Measurements from ENCODE around the gene PILRA.
"Not testable (repeated sequence)": the region's sequence is repeated elsewhere in the genome, so short reads cannot be mapped to it uniquely, and the experiment has no call there.

Gene PILRA

DNA sequence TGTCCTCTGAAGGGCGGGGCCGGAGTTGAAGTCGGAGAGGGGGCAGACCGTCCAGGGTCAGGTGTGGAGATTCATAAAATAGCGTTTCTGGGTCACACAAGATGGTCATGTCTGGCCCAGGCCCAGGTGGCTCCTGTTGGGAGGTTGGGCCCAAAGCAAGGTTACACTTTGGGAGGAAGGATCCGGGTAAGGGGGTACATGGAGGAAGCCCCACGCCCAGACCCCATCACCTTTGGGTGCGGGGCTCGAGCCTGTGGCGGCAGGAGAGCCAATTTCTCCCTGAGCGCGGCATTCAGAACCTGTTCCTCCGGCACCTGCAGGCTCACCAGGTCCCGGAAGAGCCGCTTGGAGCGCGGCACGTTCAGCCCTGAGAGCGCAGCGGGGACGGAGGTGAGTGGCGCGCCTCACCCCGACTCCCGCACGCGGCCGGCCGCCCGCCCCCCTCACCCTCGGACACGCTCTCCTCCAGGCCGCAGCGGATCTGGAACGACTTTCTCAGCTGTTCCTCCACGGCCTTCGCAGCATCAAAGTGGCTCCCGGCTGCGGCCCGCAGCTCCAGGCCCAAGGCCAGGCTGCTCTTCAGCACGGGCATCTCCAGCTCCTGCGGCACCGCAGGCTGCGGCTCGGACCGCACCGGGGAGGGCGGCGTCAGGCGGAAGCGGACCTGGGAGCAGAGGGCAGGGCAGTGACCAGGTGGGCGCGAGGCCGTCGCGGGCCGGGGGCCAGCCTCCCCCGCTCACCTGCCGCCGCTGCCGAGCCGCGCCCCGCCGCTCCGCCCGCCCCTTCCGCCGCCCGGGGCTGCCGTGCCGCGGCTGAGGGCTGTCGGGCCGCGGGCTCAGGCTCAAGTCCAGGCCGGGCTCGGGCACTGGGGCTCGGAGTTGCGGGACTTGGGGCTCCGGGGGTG lies 62.4 kb downstream of the PILRA start:
- no peak for DNase-seq

DNA sequence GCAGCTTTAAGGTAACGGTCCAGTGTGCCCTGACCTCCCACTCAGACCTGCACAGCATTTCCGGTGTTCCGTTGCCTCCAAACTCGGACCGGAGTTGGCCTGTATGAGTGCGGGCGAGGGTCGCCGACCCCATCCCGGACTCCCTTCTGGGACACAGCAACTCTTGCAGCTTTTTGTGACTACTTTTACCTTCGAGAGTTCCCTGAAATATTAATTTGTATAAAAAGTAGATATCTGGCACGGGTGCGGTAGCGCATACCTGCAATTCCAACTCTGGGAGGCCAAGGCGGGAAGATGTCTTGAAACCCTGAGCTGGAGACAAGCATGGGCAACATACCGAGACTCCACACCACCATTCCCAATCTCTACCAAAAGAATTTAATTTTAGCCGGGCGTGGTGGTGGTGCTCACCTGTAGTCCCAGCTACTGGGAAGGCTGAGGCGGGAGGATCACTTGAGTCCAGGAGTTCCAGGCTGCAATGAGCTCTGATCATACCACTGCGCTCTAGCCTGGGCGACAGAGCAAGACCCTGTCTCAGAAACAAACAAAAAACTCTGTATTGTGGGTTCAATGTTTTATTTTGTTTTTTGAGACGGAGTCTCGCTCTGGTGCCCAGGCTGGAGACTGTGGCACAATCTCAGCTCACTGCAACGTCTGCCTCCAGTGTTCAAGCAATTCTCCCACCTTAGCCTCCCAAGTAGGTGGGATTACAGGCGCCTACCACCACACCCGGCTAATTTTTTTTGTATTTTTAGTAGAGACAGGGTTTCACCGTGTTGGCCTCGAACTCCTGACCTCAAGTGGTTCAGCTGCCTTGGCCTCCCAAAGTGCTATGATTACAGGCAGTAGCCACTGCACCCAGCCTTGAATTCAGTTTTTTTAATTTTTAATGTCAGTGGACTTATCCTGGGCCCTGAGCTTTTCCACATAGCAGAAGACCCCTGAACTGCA lies 64.1 kb downstream of the PILRA start:
- no peak for DNase-seq

DNA sequence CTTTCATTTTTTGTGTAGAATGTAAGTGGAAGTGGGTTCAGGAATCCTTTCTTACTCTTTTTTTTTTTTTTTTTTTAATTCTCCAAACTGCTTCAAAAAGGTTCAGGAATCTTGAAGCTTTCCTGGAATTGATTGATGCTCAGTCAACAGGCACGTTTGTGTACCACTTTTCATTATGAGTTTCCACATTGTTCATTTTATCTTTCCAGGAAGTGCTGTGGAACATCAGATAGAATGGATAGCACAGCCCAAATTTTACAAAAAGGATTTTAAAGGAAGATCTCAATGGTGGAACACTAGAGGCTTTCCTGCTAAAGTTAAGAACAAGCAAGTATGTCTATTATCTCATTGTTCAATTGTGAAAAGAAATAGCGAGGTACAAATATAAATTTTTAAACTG lies 64.9 kb downstream of the PILRA start:
- no peak for DNase-seq

DNA sequence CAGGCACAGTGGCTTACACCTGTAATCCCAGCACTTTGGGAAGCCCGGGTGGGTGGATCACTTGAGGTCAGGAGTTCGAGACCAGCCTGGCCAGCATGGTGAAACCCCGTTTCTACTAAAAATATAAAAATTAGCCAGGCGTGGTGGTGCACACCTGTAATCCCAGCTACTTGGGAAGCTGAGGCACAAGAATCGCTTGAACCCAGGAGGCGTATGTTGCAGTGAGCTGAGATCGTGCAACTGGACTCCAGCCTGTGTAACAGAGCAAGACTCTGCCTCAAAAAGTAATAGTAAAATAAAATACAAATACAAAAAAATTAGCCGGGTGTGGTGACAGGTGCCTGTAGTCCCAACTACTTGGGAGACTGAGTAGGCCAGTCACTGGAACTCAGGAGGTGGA lies 65.4 kb downstream of the PILRA start:
- DNase-seq: not testable (repeated sequence)

DNA sequence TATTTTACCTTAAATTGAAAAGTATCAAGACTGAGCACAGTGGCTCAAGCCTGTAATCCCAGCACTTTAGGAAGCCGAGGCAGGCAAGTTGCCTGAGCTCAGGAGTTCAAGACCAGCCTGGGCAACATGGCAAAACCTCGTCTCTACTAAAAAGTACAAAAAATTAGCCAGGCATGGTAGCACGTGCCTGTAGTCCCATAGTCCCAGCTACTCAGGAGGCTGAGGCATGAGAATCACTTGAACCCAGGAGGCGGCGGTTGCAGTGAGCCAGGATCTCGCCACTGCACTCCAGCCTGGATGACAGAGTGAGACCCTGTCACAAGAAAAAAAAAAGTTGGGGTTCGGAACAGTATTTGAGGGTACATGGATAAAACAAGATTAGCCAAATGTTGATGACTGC lies 66.0 kb downstream of the PILRA start:
- DNase-seq: not testable (repeated sequence)

DNA sequence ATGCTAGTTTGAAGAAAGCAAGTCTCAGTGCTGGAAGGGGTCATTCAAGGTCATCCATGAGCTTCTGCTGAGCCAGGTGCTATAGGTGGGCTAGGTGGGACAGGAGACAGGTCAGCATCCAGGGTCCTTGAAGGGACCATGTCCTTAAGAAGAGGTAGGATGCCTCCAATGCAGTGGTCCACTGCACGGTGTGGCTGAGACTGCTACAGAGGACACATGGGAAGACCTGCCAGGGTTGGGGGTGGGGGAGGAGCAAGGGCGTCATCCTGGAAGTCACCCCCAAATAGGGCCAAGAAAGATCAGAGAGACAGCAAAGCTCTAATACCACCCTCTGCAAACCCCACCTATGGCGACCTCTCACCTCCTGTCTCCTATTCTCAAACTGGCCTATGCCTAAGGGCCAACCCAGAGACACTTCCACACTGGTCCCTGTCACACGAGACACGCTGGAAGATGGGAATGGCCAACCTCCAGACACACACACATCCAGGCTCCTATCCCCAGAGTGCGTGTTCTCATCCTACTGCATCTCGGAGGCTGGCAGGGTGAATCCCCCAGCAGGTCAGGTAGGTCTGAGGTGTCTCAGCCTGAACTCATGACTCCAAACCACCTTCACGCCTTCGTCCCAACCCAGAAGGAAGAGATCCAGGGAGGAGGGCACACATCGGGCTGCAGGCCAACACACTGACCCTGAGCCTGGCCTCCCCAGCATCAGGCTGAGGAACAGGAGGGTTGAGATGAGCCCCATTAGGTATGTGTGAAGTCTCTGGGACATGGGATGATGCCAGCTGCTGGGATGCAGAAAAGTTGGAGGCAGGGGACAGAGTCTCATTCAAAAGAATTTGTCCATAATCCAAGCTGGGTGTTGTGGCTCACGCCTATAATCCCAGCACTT lies 68.6 kb downstream of the PILRA start:
- no peak for DNase-seq

DNA sequence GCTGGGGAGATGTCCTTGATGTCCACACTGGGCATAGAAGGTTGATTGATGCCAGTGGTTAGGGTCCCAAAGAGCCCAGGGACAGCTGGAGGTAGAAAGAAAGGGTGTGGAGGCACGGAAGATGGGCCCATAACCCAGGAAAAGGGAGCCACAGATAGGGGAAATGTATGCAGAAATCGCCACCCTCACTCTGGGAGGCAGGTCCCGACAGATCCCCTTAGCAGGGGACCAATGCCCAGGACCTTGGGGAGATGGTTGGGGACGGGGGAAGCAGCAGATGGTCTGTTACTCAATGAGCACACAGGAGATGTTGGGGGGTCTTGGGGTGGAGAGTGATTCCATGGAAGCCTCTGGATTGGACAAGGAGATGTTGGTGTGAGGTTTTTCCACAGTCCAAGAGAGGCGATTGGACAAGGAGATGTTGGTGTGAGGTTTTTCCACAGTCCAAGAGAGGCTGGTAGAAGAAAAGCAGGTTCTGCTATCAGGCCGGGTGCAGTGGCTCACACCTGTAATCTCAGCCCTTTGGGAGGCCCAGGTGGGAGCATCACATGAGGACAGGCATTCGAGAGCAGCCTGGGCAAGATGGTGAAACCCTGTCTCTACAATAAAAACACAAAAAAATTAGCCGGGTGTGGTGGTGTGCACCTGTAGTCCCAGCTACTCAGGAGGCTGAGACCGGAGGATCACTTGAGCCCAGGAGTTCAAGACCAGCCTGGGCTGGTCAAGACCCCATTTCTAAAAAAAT lies 70.0 kb downstream of the PILRA start:
- DNase-seq: no peak

DNA sequence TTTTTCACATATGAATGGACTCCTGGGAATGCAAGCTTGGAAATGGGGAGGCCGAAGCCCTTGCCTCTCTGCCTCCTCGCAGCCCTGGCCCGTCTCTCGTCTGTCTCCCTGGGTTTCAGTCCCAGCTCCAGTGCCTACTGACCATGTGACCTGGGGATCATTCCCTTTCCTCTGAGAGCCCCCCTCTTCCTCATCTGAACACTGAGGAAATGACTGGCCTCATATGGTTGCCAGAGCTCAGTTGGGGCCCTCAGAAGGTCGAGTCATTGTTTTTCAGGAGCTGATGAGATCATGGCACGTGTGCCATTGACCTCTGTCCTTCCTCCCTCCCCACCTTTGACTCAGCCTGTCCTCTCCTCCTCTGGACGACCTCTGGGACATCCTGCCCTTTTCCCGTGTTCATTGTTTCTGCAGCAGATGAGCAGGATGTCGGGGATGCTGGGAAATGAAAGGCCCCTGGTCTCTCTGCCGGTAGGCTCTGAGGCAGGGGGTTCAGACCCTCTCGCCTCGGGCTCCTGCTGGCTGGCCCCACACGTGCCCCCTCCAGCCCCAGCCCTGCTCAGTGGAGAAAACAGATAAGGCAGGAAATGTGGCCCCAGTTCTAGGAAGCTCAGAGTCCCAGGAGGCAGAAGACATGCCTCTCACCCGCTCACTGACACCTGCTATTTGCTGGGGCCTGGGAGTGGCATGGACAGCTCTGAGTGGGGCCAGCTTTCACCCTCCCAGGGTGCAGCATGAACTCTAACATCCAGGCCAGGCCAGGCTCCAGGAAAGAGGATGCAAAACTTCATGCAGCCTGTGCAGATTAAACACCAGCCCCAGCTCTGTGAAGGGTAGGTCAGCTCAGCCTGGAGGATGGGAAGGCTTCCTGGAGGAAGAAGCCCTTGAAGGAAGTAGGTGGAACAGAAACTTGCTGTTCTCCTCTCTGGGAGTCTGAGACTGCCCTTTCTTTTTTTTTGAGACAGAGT lies 71.3 kb downstream of the PILRA start:
- DNase-seq: no peak

DNA sequence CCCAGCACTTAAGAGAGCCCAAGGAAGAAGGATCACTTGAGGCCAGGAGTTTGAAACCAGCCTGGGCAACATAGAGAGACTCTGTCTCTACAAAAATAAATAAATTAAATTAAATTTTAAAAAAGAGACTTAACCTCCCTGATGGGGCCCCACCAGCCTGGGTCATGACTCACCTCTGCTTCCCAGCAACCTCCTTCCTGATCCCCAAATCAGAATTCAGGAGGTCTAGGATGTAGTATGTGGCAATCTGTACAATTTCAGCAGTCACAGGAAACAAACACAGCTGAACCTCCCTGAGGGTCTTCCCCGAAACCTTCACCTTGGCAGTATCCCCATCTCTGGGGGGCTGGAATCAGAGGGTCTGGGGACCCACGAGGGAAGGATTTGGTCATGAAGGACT lies 72.8 kb downstream of the PILRA start:
- no peak for DNase-seq

DNA sequence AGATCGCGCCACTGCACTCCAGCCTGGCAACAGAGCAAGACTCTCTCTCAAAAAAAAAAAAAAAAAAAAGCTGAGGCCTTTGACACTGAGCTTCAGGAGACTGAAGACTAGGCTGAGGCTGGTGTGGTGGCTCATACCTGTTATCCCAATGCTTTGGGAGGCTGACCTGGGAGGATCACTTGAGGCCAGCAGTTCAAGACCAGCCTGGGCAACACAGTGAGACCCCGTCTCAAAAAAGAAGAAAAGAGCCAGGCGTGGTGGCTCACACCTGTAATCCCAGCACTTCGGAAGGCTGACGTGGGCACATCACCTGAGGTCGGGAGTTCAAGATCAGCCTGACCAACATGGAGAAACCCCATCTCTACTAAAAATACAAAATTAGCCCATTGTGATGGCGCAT lies 74.1 kb downstream of the PILRA start:
- DNase-seq: not testable (repeated sequence)

DNA sequence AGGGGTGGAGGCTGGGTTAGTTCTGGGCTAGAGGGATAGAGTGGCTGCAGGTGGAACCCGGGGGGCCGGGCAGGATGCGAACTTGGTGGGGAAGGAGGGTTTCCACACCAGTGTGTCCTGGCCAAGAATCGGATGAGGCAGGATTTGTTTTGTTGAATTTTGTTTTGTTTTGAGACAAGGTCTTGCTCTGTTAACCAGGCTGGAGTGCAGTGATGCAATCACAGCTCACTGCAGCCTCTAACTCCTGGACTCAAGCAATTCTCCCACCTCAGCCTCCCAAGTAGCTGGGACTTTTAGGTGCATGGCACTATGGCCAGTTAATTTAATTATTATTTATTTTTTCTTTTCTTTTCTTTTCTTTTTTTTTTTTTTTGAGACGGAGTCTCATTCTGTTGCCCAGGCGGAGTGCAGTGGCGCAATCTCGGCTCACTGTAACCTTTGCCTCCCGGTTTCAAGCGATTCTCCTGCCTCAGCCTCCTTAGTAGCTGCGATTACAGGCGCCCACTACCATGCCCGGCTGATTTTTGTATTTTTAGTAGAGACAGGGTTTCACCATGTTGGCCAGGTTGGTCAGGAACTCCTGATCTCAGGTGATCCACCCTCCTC lies 76.0 kb downstream of the PILRA start:
- no peak for DNase-seq

Measured in NCI-H1417 treated with DMSO at 0.1 percent for 48 hours (cell line).